Endothelial cell (in vitro differentiated cells): ENCODE measurements around the gene CNOT6L. TPM values are rescaled to one million over a fixed set of nuclear protein-coding genes. Genes with fewer than 3 reads are reported as not detected.

Source experiments
- DNase-seq: peaks from one replicate; pipeline ENCODE4 v3.0.0; 2021; ENCODE audit warnings: low spot score
- H3K27ac Mint-ChIP-seq: one replicate; pipeline ENCODE4 v1.8.0; 2021; ENCODE audit warnings: mixed read lengths, inconsistent platforms; ENCODE audit not compliant: unreplicated experiment
- H3K27me3 Mint-ChIP-seq: one replicate; pipeline ENCODE4 v1.8.0; 2021; ENCODE audit warnings: mild to moderate bottlenecking, moderate library complexity, mixed read lengths, inconsistent platforms; ENCODE audit not compliant: unreplicated experiment
- H3K36me3 Mint-ChIP-seq: one replicate; pipeline ENCODE4 v1.8.0; 2021; ENCODE audit warnings: mild to moderate bottlenecking, low read depth, mixed read lengths, inconsistent platforms; ENCODE audit not compliant: unreplicated experiment
- H3K4me1 Mint-ChIP-seq: one replicate; pipeline ENCODE4 v1.8.0; 2021; ENCODE audit warnings: mild to moderate bottlenecking, mixed read lengths, inconsistent platforms; ENCODE audit not compliant: unreplicated experiment
- H3K4me3 Mint-ChIP-seq: one replicate; pipeline ENCODE4 v1.8.0; 2021; ENCODE audit warnings: mild to moderate bottlenecking, mixed read lengths, inconsistent platforms; ENCODE audit not compliant: unreplicated experiment
- H3K9me3 Mint-ChIP-seq: one replicate; pipeline ENCODE4 v1.8.0; 2021; ENCODE audit warnings: mixed read lengths, inconsistent platforms; ENCODE audit not compliant: unreplicated experiment
- CTCF ChIP-seq: fragments of 200-600 bp; sonication (generic); IDR thresholded peaks from one replicate; pipeline ENCODE4 v1.5.0; 2021; ENCODE audit warnings: antibody characterized with exemption; ENCODE audit not compliant: unreplicated experiment
- total RNA-seq: library from RNA; stranded (reverse); fragmentation: NEBNext Ultra II Directional; extraction: Animal tissue kit (Norgen Biotek cat#: 25700); gene quantifications from one replicate; pipeline ENCODE4 v1.2.1, GENCODE V29; 2021; ENCODE audit not compliant: unreplicated experiment

The CNOT6L gene
- total RNA-seq, 1 donor from 2014 or later, result 35.3 TPM

- TF ChIP-seq CTCF, result no peak
- DNase-seq, result no peak
- peaks cover 2% of the 10 kb centered on the region for H3K27me3 Mint-ChIP-seq
- no peak overlapping the region for H3K4me3 Mint-ChIP-seq
- no peaks in the 10 kb centered on the region for H3K9me3 Mint-ChIP-seq
- no peaks in the 10 kb centered on the region for H3K4me1 Mint-ChIP-seq
- H3K27ac Mint-ChIP-seq, result no peak overlapping the region
- H3K36me3 Mint-ChIP-seq, result peaks cover 21% of the 10 kb centered on the region
Measured at GRCh38 chr4:77761595-77761994, 57.6 kb downstream of the CNOT6L start.

- no peak for DNase-seq
- no peak overlapping the region for H3K27ac Mint-ChIP-seq
- no peak overlapping the region for H3K4me3 Mint-ChIP-seq
- TF ChIP-seq CTCF, result no peak
- no peaks in the 10 kb centered on the region for H3K9me3 Mint-ChIP-seq
- H3K4me1 Mint-ChIP-seq, result no peaks in the 10 kb centered on the region
- peaks cover 21% of the 10 kb centered on the region for H3K36me3 Mint-ChIP-seq
- peaks cover 2% of the 10 kb centered on the region for H3K27me3 Mint-ChIP-seq
Measured at GRCh38 chr4:77758804-77759203, 60.4 kb downstream of the CNOT6L start.

- no peak for DNase-seq
- Mint-ChIP-seq H3K9me3 (no peaks in the 10 kb centered on the region), H3K27ac (no peak overlapping the region), H3K4me3 (no peak overlapping the region), H3K4me1 (no peaks in the 10 kb centered on the region), H3K27me3 (no peaks in the 10 kb centered on the region), H3K36me3 (no peaks in the 10 kb centered on the region)
- no peak for TF ChIP-seq CTCF
Measured at GRCh38 chr4:77751764-77752163, 67.4 kb downstream of the CNOT6L start.

GRCh38 chr4:77745792-77746191 lies 73.4 kb downstream of the CNOT6L start:
- Mint-ChIP-seq H3K27ac (no peak overlapping the region), H3K36me3 (peaks cover 2% of the 10 kb centered on the region), H3K27me3 (no peaks in the 10 kb centered on the region), H3K4me1 (no peaks in the 10 kb centered on the region), H3K4me3 (no peak overlapping the region), H3K9me3 (no peaks in the 10 kb centered on the region)
- DNase-seq, result no peak
- TF ChIP-seq CTCF, result no peak

GRCh38 chr4:77742054-77742453 lies 77.1 kb downstream of the CNOT6L start:
- Mint-ChIP-seq H3K9me3 (no peaks in the 10 kb centered on the region), H3K36me3 (peaks cover 2% of the 10 kb centered on the region), H3K4me3 (no peak overlapping the region), H3K4me1 (no peaks in the 10 kb centered on the region), H3K27ac (no peak overlapping the region), H3K27me3 (no peaks in the 10 kb centered on the region)
- no peak for TF ChIP-seq CTCF
- DNase-seq, result no peak
